ENCODE results near the gene GRID2.

- no peak for TF ChIP-seq ZNF616 (CRISPR knock-in tag; IDR thresholded peaks at IDR 0.05; ENCODE audit: low read depth)
- TF ChIP-seq SYNCRIP (IDR thresholded peaks at IDR 0.05; ENCODE audit: insufficient read depth, low read depth, low read length), result no peak
- TF ChIP-seq CHD4 (IDR thresholded peaks at IDR 0.05; ENCODE audit: borderline replicate concordance, low read length), result no peak
- no peak for TF ChIP-seq CTCF (CRISPR knock-in tag; IDR thresholded peaks at IDR 0.05)
- no peak for TF ChIP-seq GABPA (IDR thresholded peaks at IDR 0.05; ENCODE audit: low read depth, low read length)
- TF ChIP-seq GABPA (CRISPR knock-in tag; IDR thresholded peaks at IDR 0.05; ENCODE audit: low read depth), result no peak
- TF ChIP-seq POLR2A (IDR thresholded peaks at IDR 0.05; ENCODE audit: insufficient read depth in 1 of 2, low read depth in 2 of 2, low read length in 2 of 2), result no peak
- TF ChIP-seq CENPT (CRISPR knock-in tag; IDR thresholded peaks at IDR 0.05; ENCODE audit: low read depth), result no peak
- TF ChIP-seq ZBTB40 (IDR thresholded peaks at IDR 0.05), result no peak
- TF ChIP-seq ZBTB40 (CRISPR knock-in tag; IDR thresholded peaks at IDR 0.05), result no peak
- no peak for TF ChIP-seq BHLHE40 (IDR thresholded peaks at IDR 0.05; ENCODE audit: low read length)
- TF ChIP-seq BRCA1 (CRISPR knock-in tag; IDR thresholded peaks at IDR 0.05), result no peak
- no peak for TF ChIP-seq ZFP91 (CRISPR knock-in tag; IDR thresholded peaks at IDR 0.05; ENCODE audit: borderline replicate concordance)
Measured at GRCh38 chr4:92551616-92552015, 247.8 kb downstream of the GRID2 start.

Data from HepG2 (cell line).